ENCODE results near the gene SPTAN1.

Gene SPTAN1

DNA sequence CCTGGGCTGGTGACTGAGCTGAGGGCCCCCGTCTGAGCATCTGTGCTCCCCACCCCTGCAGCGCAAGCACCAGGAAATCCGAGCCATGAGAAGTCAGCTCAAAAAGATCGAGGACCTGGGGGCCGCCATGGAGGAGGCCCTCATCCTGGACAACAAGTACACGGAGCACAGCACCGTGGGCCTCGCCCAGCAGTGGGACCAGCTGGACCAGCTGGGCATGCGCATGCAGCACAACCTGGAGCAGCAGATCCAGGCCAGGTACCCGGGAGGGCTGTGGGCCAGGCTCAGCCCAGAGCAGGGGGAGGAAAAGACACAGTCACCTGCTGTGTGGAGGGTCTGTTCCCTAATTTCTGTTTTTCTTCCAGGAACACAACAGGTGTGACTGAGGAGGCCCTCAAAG lies 79.7 kb downstream of the SPTAN1 start:
- no peak for DNase-seq (ENCODE audit: low read depth in 2 of 2)

- DNase-seq (ENCODE audit: low read depth in 2 of 2): no peak
Observed at GRCh38 chr9:128632486-128632885, 80.1 kb downstream of the SPTAN1 start.

- DNase-seq (ENCODE audit: low read depth in 2 of 2): no peak
Observed at GRCh38 chr9:128633057-128633456, 80.7 kb downstream of the SPTAN1 start.

DNA sequence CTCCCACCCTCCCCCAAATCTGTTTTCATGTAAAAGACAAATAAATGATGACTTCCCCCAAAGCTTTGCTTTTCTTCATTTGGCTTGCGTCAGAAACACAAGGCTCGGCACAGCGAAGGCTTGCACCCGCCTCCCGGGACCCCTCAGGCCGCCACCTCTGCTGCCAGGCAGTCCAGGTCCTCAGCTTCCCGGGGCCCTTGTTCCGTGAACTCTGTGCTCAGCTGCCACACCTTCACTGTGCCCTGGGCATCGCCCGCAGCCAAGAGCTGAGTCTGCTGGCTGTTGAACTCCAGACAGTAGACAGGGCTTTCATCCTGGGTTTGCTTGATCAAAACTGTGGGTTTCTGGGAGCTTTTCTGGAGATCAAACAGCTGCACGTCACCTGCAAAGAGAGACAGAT lies 81.2 kb downstream of the SPTAN1 start:
- DNase-seq (ENCODE audit: low read depth in 2 of 2): no peak

- no peak for DNase-seq (ENCODE audit: low read depth in 2 of 2)
Observed at GRCh38 chr9:128634111-128634510, 81.7 kb downstream of the SPTAN1 start.

GRCh38 chr9:128634651-128635262 lies 82.4 kb downstream of the SPTAN1 start:
- DNase-seq (ENCODE audit: low read depth in 2 of 2): no peak

- no peak for DNase-seq (ENCODE audit: low read depth in 2 of 2)
Observed at GRCh38 chr9:128635266-128636023, 83.1 kb downstream of the SPTAN1 start.

DNA sequence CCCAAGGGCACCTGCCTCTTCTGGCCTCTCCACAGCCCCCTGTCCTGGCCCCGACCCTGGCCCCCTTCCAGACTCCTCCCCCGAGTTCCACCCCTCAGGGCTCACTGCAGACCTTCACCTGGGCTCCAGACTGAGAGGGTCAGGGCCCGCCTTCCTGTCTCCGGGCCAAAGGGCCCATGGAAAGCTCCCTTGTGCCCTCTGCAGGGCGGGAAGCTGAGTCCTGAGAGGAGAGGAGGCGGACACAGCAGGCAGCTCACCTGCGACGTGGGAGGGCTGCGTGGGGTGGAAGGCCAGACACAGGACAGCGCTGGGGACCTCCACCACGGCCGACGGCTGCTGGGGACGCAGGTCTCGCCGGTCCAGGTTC lies 83.6 kb downstream of the SPTAN1 start:
- no peak for DNase-seq (ENCODE audit: low read depth in 2 of 2)

- DNase-seq (ENCODE audit: low read depth in 2 of 2): no peak
Observed at GRCh38 chr9:128636556-128637530, 84.5 kb downstream of the SPTAN1 start.

DNA sequence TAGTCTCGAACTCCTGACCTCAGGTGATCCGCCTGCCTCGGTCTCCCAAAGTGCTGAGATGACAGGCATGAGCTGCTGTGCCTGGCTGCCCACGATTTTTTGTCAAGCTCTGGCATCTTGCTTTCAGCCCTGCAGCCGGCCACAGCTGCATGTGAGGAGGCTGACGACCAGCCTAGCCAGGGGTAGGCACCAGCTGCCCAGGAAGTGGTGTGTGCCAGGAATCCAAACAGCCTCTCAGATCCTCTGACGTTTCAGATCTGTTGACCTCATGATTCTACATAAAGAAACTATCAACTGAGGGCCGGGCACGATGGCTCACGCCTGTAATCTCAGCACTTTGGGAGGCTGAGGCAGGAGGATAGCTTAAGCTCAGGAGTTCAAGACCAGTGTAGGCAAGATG lies 85.3 kb downstream of the SPTAN1 start:
- DNase-seq (ENCODE audit: low read depth in 2 of 2): no peak

- DNase-seq (ENCODE audit: low read depth in 2 of 2): no peak
Observed at GRCh38 chr9:128638580-128638979, 86.2 kb downstream of the SPTAN1 start.

GRCh38 chr9:128640603-128641002 lies 88.2 kb downstream of the SPTAN1 start:
- DNase-seq (ENCODE audit: low read depth in 2 of 2): no peak

GRCh38 chr9:128642675-128643245 lies 90.4 kb downstream of the SPTAN1 start:
- no peak for DNase-seq (ENCODE audit: low read depth in 2 of 2)

- no peak for DNase-seq (ENCODE audit: low read depth in 2 of 2)
Observed at GRCh38 chr9:128643519-128644300, 91.3 kb downstream of the SPTAN1 start.

DNA sequence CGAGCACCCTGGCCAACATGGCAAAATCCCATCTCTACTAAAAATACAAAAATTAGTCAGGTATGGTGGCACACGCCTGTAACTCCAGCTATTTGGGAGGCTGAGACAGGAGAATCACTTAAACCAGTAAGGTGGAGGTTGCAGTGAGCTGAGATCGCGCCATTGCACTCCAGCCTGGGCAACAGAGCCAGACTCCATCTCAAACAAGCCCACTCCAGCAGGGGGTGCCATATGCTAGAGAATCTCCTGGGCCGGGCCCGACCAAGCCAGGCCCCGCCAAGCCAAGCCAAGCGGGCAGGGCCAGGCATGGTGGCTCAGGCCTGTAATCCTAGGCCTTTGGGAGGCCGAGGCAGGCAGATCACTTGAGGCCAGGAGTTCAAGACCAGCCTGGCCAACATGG lies 95.8 kb downstream of the SPTAN1 start:
- peak; percentile 50 to 57 for DNase-seq (ENCODE audit: low read depth in 2 of 2)

GRCh38 chr9:128651798-128652197 lies 99.4 kb downstream of the SPTAN1 start:
- DNase-seq (ENCODE audit: low read depth in 2 of 2): no peak

GRCh38 chr9:128653908-128654307 lies 101.5 kb downstream of the SPTAN1 start:
- no peak for DNase-seq (ENCODE audit: low read depth in 2 of 2)

GRCh38 chr9:128654481-128654880 lies 102.1 kb downstream of the SPTAN1 start:
- no peak for DNase-seq (ENCODE audit: low read depth in 2 of 2)

DNA sequence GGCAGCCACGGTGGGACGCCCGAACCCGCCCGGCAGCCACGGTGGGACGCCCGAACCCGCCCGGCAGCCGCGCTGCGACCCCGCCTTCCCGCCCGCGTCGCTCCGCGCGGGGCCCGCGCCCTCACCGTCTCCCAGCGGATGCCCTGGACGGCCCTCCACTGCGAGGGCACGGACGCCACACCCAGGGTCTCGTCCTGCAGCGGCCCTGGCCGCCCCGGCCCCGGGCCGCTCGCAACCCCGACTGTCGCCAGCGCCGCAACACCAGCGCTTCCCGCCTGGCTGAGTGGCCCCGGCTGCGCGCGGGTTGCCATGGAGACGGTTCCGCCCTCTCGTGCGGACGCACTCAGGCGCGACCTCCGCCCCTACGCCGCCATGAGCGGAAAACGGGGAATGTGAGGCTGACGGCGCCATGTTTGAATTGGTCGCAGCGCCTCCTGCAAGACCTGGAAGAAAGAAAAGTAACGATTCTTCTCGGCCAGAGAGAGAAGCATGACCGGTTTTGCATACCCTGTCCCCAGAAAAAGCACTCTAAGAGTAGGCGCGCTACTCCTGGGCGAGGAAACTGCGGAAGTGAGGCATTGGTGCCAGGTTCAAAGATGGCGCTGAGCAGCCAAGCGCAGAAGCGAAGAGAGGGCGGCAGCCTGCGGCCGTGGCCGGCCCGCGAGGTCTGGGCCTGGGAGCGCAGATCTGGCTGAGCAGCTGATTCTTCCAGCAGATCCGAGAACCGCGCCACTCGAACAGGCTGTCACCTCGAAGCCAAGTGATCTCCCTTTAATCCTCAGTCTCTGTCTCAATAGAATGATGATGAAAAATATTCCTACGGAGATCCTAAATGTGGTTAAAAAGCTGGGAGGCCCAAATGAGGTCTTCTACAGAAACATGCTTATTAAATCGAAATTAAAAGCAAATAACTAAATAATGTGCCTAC lies 104.3 kb downstream of the SPTAN1 start, which contains the start of gene DYNC2I2:
TSS of gene DYNC2I2 (minus strand) at position 432 of the 928 bp plus-strand sequence. CDS start at position 311, 121 bp downstream.
- peak; percentile 92 to 96 for DNase-seq (ENCODE audit: low read depth in 2 of 2)

DNA sequence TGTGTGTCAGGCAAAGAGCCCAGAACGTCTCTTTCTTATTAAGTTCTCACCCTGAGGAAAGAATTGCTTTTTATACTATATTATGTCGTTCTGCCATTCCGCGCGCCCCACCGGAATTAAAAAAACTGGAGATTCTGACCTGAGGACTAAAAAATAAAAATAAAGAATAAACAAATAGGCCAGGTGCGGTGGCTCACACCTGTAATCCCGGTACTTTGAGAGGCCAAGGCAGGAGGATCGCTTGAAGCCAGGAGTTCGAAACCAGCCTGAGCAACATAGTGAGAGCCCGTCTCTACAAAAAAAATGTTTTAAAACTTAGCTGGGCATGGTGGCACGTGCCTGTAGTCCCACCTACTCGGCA lies 104.9 kb downstream of the SPTAN1 start:
- no peak for DNase-seq (ENCODE audit: low read depth in 2 of 2)
